Mesenchymal stem cell (in vitro differentiated cells and primary cell): Measurements from ENCODE around the gene GAREM1.

Experiments
- DNase-seq: peaks from one replicate; pipeline ENCODE4 v3.0.0-alpha.2; 2013
- H2AFZ ChIP-seq: one replicate; pipeline ENCODE4 v1.6.1; 2013; ENCODE audit warnings: low read depth, mild to moderate bottlenecking, control low read depth, inconsistent platforms, low read length, moderate library complexity
- H2AK5ac ChIP-seq: 2 replicates; pipeline ENCODE4 v1.6.1; 2013; ENCODE audit warnings: low read length, moderate library complexity, mild to moderate bottlenecking, inconsistent platforms; ENCODE audit not compliant: severe bottlenecking
- H2BK120ac ChIP-seq: one replicate; pipeline ENCODE4 v1.6.1; 2013; ENCODE audit warnings: low read depth, mild to moderate bottlenecking, inconsistent platforms, low read length, moderate library complexity
- H2BK12ac ChIP-seq, 2 experiments: one replicate each; pipeline ENCODE4 v1.6.1; 2013; ENCODE audit warnings: inconsistent platforms in 2 of 2, low read length in 2 of 2, mild to moderate bottlenecking in 2 of 2, moderate library complexity in 2 of 2, control low read depth in 1 of 2
- H2BK15ac ChIP-seq: one replicate; pipeline ENCODE4 v1.6.1; 2013; ENCODE audit warnings: mild to moderate bottlenecking, low read depth, inconsistent platforms; ENCODE audit not compliant: poor library complexity, severe bottlenecking
- H2BK5ac ChIP-seq: 2 replicates; pipeline ENCODE4 v1.6.1; 2013; ENCODE audit warnings: low read depth, mild to moderate bottlenecking, low read length, control low read depth, inconsistent platforms; ENCODE audit not compliant: poor library complexity, severe bottlenecking
- H3K14ac ChIP-seq, 2 experiments: one replicate each; pipeline ENCODE4 v1.6.1; 2013; ENCODE audit warnings: inconsistent platforms in 2 of 2, low read length in 2 of 2, control low read depth in 1 of 2, mild to moderate bottlenecking in 1 of 2, moderate library complexity in 1 of 2
- H3K18ac ChIP-seq, 2 experiments: one replicate each; pipeline ENCODE4 v1.6.1; 2013; ENCODE audit warnings: inconsistent platforms in 2 of 2, low read length in 2 of 2, control low read depth in 1 of 2, low read depth in 1 of 2, mild to moderate bottlenecking in 1 of 2
- H3K23ac ChIP-seq, 2 experiments: one replicate each; pipeline ENCODE4 v1.6.1; 2013; ENCODE audit warnings: inconsistent platforms in 2 of 2, low read length in 2 of 2, mild to moderate bottlenecking in 2 of 2, moderate library complexity in 2 of 2, control low read depth in 1 of 2
- H3K27ac ChIP-seq: 2 replicates; pipeline ENCODE4 v1.5.1; 2013; ENCODE audit warnings: mild to moderate bottlenecking, moderate library complexity, low read length, control low read depth, inconsistent platforms; ENCODE audit not compliant: poor library complexity, severe bottlenecking
- H3K27me3 ChIP-seq, 2 experiments: 2 replicates each; pipeline versions ENCODE4 v1.6.1 to v1.7.0; 2013; ENCODE audit warnings: low read length in 2 of 2, mild to moderate bottlenecking in 2 of 2, moderate library complexity in 2 of 2, control low read depth in 1 of 2, inconsistent platforms in 1 of 2; ENCODE audit not compliant: control insufficient read depth in 1 of 2, insufficient read depth in 1 of 2
- H3K36me3 ChIP-seq, 2 experiments: 2 replicates each; pipeline versions ENCODE4 v1.6.1 to v1.7.0; 2013; ENCODE audit warnings: low read length in 2 of 2, control low read depth in 1 of 2, inconsistent platforms in 1 of 2, low read depth in 1 of 2, mild to moderate bottlenecking in 1 of 2; ENCODE audit not compliant: insufficient read depth in 2 of 2, control insufficient read depth in 1 of 2
- H3K4ac ChIP-seq, 2 experiments: one replicate each; pipeline ENCODE4 v1.6.1; 2013; ENCODE audit warnings: inconsistent platforms in 2 of 2, low read length in 2 of 2, mild to moderate bottlenecking in 2 of 2, moderate library complexity in 2 of 2, control low read depth in 1 of 2, low read depth in 1 of 2
- H3K4me1 ChIP-seq: 2 replicates; pipeline ENCODE4 v1.6.1; 2013; ENCODE audit warnings: low read depth, low read length, control low read depth; ENCODE audit not compliant: control insufficient read depth, insufficient read depth
- H3K4me2 ChIP-seq: 2 replicates; pipeline ENCODE4 v1.6.1; 2013; ENCODE audit warnings: low read length, mild to moderate bottlenecking, inconsistent platforms; ENCODE audit not compliant: poor library complexity, severe bottlenecking
- H3K4me3 ChIP-seq, 2 experiments: 2 replicates each; pipeline versions ENCODE4 v1.5.1 to v1.7.0; 2013; ENCODE audit warnings: low read length in 2 of 2, mild to moderate bottlenecking in 2 of 2, control low read depth in 1 of 2, low read depth in 1 of 2; ENCODE audit not compliant: insufficient read depth in 1 of 2
- H3K79me1 ChIP-seq: replicated peaks from 2 replicates; pipeline ENCODE4 v1.6.1; 2013; ENCODE audit warnings: mild to moderate bottlenecking, control low read depth, low read length, inconsistent platforms; ENCODE audit not compliant: poor library complexity, severe bottlenecking
- H3K9ac ChIP-seq: 2 replicates; pipeline ENCODE4 v1.7.0; 2013; ENCODE audit warnings: mild to moderate bottlenecking, low read length, moderate library complexity
- H3K9me3 ChIP-seq: 2 replicates; pipeline ENCODE4 v1.7.0; 2013; ENCODE audit warnings: mild to moderate bottlenecking, low read length; ENCODE audit not compliant: control insufficient read depth
- H4K8ac ChIP-seq: one replicate; pipeline ENCODE4 v1.6.1; 2013; ENCODE audit warnings: inconsistent platforms, mild to moderate bottlenecking, low read length, moderate library complexity
- H4K91ac ChIP-seq: one replicate; pipeline ENCODE4 v1.6.1; 2013; ENCODE audit warnings: mild to moderate bottlenecking, low read length, inconsistent platforms
- WGBS: methylation state at CpG from one replicate; pipeline ENCODE4 v1.1.7; 2013; ENCODE audit warnings: mixed read lengths; 5-methylcytosine and 5-hydroxymethylcytosine counted together

The GAREM1 gene

DNA sequence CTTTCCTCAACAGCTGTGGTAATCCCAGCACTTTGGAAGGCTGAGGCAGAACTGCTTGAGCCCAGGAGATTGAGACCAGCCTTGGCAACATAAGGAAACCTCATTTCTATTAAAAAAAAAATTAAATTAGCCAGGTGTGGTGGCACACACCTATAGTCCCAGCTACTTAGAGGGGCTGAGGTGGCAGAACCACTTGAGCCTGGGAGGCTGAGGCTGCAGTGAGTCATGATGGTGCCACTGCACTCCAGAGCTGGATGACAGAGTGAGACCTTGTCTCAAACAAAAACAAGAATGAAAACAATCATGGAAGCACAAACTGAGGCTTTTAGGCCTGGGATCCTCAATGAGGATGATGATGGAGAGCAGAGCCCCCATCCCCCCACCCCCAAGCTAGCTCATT lies 19.8 kb downstream of the GAREM1 start:
- H3K9ac ChIP-seq: no peak overlapping the region
- H3K18ac ChIP-seq: no peak overlapping the region
- H2BK12ac ChIP-seq: no peak overlapping the region
- H4K8ac ChIP-seq: no peak overlapping the region
- peaks cover 12% of the 10 kb centered on the region for H3K79me1 ChIP-seq
- no peaks in the 10 kb centered on the region for H3K36me3 ChIP-seq
- H3K14ac ChIP-seq: no peak overlapping the region
- H3K4me2 ChIP-seq: no peak overlapping the region
- H3K27me3 ChIP-seq: no peaks in the 10 kb centered on the region
- H2BK15ac ChIP-seq: no peak overlapping the region
- H2AK5ac ChIP-seq: no peak overlapping the region
- no peak overlapping the region for H3K27ac ChIP-seq
- no peaks in the 10 kb centered on the region for H3K4me1 ChIP-seq
- H2BK5ac ChIP-seq: no peak overlapping the region
- no peak overlapping the region for H3K23ac ChIP-seq
- no peak overlapping the region for H2BK120ac ChIP-seq
- no peaks in the 10 kb centered on the region for H3K9me3 ChIP-seq
- DNase-seq: no peak
- no peak overlapping the region for H2AFZ ChIP-seq
- H3K4ac ChIP-seq: no peak overlapping the region
- no peak overlapping the region for H3K4me3 ChIP-seq
- no peak overlapping the region for H4K91ac ChIP-seq

DNA sequence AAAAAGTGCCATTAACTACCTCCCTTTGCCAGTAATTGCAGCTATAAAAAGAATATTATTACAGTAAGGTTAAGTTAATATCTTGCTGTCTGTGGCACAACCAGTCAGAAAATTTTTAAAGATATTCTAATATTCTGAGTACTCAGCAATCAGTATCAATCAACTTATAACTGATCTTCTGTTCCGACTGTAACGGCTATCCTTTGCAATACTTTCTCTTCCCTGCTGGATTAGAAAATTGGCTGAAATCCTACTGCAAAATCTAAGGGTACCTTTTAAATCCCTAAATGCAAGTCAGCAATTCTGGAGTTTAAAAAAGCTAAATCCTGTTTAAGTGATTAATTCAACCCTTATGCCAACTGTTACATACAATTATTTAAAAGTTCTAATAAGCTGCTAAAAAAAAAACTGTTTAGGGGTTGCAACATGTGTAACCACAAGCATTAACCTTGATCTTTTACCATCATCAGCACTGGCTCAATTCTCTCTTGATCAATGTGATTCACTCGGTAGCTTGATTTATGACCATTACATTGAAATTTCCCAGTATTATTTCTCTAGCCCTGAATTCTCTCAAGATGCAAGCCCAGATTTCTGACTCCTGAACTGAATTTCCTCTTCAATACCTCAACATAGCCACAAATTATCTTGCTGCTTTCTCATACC lies 20.5 kb downstream of the GAREM1 start:
- H3K9ac ChIP-seq: no peak overlapping the region
- H2AK5ac ChIP-seq: no peak overlapping the region
- H4K8ac ChIP-seq: no peak overlapping the region
- peak; percentile 30 for DNase-seq
- H3K79me1 ChIP-seq: peaks cover 12% of the 10 kb centered on the region
- H3K36me3 ChIP-seq: no peaks in the 10 kb centered on the region
- H3K4me1 ChIP-seq: no peaks in the 10 kb centered on the region
- H2BK5ac ChIP-seq: no peak overlapping the region
- no peak overlapping the region for H3K18ac ChIP-seq
- H2BK15ac ChIP-seq: no peak overlapping the region
- H3K4me3 ChIP-seq: no peak overlapping the region
- 98% methylated on average over 3 of the region's 3 CpGs for WGBS
- no peaks in the 10 kb centered on the region for H3K9me3 ChIP-seq
- no peak overlapping the region for H2BK12ac ChIP-seq
- no peak overlapping the region for H3K4ac ChIP-seq
- no peak overlapping the region for H3K23ac ChIP-seq
- H2AFZ ChIP-seq: no peak overlapping the region
- H3K14ac ChIP-seq: no peak overlapping the region
- H2BK120ac ChIP-seq: no peak overlapping the region
- H3K27me3 ChIP-seq: no peaks in the 10 kb centered on the region
- no peak overlapping the region for H4K91ac ChIP-seq
- H3K4me2 ChIP-seq: no peak overlapping the region
- no peak overlapping the region for H3K27ac ChIP-seq

DNA sequence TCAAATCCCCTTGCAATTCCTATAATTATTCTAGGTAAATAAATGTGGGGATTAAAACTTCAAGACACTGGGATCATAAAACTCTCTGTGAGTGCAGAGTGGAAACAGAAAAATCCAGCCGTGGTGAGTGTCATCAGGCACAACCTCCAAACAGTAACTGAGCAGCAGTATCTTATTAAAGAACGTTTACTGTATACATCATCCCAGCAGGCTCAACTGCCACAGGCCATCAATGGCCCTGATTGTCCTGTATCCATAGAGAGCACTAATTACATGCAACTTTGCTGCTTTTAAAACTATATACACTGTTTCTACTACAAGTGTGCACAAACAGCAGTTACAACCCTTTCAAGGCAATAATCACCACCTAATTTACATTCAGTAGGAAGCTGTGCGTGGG lies 23.9 kb downstream of the GAREM1 start:
- 47% methylated on average over 2 of the region's 3 CpGs for WGBS
- H3K27ac ChIP-seq: no peak overlapping the region
- no peaks in the 10 kb centered on the region for H3K36me3 ChIP-seq
- H2AFZ ChIP-seq: no peak overlapping the region
- H3K18ac ChIP-seq: no peak overlapping the region
- no peak overlapping the region for H3K4ac ChIP-seq
- H2BK120ac ChIP-seq: no peak overlapping the region
- no peak overlapping the region for H3K14ac ChIP-seq
- H3K9me3 ChIP-seq: no peaks in the 10 kb centered on the region
- H3K23ac ChIP-seq: no peak overlapping the region
- H2BK15ac ChIP-seq: no peak overlapping the region
- H3K9ac ChIP-seq: no peak overlapping the region
- no peak overlapping the region for H2BK5ac ChIP-seq
- no peak overlapping the region for H3K4me3 ChIP-seq
- no peak overlapping the region for H3K4me2 ChIP-seq
- H3K27me3 ChIP-seq: no peaks in the 10 kb centered on the region
- H3K4me1 ChIP-seq: no peaks in the 10 kb centered on the region
- H2AK5ac ChIP-seq: no peak overlapping the region
- H4K8ac ChIP-seq: no peak overlapping the region
- no peak overlapping the region for H4K91ac ChIP-seq
- H2BK12ac ChIP-seq: no peak overlapping the region
- no peak for DNase-seq
- peaks cover 17% of the 10 kb centered on the region for H3K79me1 ChIP-seq

DNA sequence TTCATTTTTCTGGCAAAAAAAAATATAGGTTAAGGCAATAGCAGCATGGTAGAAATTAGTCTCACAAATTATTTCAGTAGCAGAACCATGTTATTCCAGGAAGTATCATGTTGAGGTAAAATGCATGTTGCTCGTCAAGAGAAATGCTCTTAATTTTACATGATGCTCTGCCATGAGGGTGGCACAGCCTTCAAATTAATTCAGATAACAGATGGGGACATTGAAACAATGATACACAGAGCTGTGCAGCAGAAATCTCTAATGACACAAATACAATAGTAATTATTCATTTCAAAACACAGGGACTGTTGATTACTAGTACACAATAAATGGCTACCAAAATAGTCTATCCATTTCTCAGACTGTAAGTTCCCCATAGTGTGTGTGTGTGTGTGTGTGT lies 24.8 kb downstream of the GAREM1 start:
- Histone ChIP-seq H2AFZ (no peak overlapping the region), H2BK5ac (no peak overlapping the region), H3K4ac (no peak overlapping the region), H3K23ac (no peak overlapping the region), H2BK15ac (no peak overlapping the region), H3K4me3 (no peak overlapping the region), H2AK5ac (no peak overlapping the region), H2BK120ac (no peak overlapping the region), H3K9me3 (no peaks in the 10 kb centered on the region), H3K27ac (no peak overlapping the region), H3K14ac (no peak overlapping the region), H3K4me2 (no peak overlapping the region), H4K91ac (no peak overlapping the region), H3K4me1 (no peaks in the 10 kb centered on the region), H2BK12ac (no peak overlapping the region), H3K18ac (no peak overlapping the region), H3K9ac (no peak overlapping the region), H4K8ac (no peak overlapping the region), H3K36me3 (no peaks in the 10 kb centered on the region), H3K27me3 (no peaks in the 10 kb centered on the region), H3K79me1 (peaks cover 19% of the 10 kb centered on the region)
- no peak for DNase-seq
- 100% methylated on average over 1 of the region's 1 CpG for WGBS
